HG03045 (cell line): ENCODE measurements around the gene SPACDR.
"Not testable (repeated sequence)": the region's sequence is repeated elsewhere in the genome, so short reads cannot be mapped to it uniquely, and the experiment has no call there.

Source experiments
- ATAC-seq: cut with Tn5 transposase; IDR thresholded peaks from one replicate; pipeline ENCODE4 v1.9.1; 2021; ENCODE audit warnings: mild to moderate bottlenecking, moderate library complexity; ENCODE audit not compliant: unreplicated experiment

Gene SPACDR, protein sequence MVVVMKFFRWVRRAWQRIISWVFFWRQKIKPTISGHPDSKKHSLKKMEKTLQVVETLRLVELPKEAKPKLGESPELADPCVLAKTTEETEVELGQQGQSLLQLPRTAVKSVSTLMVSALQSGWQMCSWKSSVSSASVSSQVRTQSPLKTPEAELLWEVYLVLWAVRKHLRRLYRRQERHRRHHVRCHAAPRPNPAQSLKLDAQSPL

DNA sequence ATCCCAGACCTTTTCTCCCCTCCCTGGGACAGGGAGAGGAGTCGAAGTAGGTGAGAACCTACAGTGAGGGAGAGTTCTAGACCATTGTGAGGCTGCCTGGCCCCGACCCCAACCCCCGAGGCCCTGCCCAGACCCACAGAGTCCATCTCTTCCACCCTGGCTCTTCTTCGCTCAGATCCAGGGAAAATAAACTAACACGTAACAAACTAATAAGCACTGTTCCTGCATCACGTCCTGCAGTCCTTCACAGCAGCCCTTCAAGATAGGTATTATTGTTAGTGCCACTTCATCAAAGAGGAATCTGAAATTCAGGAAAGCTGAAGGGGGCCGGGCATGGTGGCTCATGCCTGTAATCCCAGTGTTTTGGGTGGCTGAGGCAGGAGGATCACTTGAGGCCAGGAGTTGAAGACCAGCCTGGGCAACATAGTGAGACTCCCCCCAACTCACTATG, at the start of gene SPACDR:
TSS of gene SPACDR (minus strand) at position 51 of the 451 bp plus-strand sequence. CDS start 235 bp downstream, outside the sequence.
- no peak for ATAC-seq

DNA sequence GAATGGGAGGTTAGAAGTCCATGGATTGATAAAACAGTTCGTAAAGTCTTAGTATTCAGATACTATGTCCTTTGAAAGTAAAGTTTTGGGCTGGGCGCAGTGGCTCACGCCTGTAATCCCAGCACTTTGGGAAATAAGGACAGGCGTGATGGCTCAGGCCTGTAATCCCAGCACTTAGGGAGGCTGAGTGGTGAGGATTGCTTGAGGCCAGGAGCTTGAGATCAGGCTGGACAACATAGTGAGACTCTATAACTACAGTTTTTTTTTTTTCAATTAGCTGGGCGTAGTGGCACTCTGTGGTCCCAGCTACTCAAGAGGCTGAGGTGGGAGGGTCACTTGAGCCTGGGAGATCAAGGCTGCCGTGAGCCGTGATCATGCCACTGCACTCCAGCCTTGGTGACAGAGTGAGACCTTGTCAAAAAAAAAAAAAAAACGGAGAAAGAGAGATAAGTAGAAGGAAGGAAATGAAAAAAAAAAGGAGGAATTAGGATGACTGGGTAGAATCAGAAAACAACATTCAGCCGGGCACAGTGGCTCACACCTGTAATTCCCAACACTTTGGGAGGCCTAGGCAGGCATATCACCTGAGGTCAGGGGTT, 49.3 kb upstream of the SPACDR start:
- ATAC-seq: no peak

DNA sequence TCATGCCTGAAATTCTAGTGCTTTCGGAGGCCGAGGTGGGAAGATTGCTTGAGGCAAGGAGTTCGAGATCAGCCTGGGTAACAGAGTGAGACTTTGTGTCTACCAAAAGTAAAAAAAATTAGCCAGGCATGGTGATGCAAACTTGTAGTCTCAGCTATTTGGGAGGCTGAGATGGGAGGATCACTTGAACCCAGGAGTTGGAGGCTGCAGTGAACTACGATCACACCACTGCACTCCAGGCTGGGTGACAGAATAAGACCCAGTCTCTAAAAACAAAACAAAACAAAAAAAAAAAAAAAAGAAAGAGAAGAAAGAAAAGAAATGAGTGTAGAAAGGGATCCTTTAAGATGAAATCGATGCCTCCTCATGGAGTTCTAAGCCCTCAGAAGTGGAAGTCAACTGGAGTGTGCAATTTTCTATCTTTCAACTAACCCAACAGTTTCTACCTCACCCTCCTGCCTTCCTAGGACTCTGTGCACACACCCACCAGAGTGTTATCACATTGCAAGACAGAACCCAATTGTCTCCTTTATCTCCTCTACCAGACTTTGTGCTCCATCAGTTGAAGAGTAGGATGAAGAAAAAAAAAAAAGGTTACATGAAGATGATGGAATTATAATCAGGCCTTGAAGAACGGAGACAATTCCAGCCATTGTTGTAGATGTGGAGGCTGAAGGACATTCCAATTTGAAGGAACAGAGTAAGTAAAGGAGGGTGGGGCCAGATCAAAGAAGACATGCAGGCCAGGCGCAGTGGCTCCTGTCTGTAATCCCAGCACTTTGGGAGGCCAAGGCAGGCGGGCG, 46.6 kb upstream of the SPACDR start:
- ATAC-seq: no peak

DNA sequence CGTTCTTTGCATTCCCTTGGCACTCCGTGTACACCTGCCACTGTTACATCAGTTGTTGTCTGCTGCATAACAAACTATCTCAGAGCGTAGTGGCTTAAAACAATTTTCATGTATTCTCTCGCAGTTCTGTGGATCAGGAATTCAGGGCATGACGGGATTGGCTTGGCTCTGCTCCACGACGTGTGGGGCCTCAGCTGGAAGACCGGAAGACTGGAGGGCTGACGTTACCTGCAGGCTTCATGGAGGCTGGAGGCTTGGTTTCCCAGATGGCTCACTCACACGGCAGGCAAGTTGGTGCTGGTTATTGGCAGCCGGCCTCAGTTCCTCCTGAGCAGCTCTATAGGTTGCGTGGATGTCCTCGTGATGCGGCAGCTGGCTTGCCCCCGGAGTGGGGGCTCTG, 45.2 kb upstream of the SPACDR start:
- ATAC-seq: no peak

DNA sequence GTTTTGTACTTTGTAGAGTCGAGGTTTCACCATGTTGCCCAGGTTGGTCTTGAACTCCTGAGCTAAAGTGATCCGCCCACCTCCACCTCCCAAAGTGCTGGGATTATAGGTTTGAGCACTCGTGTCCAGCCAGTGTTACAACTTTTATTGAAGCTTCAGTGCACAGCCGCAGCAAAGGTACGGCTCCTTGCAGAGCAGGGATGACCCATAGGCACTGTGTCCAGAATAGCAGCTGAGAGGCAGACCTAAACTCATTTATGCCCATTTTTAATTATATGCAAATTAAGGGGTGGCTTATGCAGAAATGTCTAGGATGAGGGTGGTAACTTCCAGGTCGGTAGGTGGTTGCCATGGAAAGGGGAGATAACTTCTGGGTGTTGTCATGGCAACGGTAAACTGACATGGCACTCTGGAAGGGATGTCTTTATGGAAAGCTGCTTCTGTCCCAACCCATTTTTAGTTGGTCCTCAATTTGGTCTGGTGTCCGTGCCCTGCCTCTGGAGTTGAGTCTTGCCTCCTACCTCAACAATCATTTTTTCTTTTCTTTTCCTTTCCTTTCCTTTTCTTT, 42.4 kb upstream of the SPACDR start:
- no peak for ATAC-seq

DNA sequence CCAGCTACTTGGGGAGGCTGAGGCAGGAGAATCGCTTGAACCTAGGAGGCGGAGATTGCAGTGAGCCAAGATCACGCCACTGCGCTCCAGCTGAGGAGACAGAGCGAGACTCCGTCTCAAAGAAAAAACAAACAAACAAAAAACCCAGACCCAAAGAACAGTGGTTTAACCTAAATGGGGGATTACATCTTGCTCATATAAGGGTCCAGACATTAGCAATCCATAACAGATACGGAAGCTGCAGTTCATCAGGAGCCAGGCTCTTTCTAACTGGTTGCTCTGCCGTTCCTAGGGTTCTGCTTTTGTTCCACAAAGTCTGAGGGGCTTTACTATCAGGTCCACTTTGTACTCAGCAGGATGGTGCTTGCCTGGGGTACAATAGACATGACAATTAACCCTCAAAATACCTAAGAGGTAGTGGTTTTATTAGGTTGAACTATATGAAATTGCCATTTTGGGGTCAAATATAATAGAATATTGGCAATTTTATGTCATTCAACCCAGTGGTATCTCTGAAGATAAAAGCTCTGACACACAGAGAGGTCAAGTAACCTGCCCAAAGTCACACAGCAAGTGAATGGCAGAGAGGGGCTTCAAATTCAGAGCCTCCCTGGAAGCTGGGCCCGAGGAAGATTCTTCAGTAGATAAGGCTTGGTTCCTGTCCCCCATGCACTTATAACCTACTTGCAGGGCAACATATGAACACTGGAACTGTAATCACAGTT, 41.0 kb upstream of the SPACDR start:
- no peak for ATAC-seq

DNA sequence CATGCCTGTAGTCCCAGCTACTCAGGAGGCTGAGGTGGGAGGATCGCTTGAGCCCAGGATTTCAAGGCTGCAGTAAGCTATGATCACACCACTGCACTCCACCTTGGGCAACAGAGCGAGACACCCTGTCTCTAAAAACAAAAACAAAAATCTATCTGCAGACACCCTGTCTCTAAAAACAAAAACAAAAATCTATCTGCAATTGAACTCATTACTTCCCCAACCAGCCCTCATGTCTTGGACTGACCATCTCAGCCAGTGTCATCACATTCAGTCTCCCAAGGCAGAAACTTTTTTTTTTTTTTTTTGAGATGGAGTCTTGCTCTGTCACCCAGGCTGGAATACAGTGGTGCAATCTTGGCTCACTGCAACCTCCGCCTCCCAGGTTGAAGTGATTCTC, 40.0 kb upstream of the SPACDR start:
- ATAC-seq: not testable (repeated sequence)

DNA sequence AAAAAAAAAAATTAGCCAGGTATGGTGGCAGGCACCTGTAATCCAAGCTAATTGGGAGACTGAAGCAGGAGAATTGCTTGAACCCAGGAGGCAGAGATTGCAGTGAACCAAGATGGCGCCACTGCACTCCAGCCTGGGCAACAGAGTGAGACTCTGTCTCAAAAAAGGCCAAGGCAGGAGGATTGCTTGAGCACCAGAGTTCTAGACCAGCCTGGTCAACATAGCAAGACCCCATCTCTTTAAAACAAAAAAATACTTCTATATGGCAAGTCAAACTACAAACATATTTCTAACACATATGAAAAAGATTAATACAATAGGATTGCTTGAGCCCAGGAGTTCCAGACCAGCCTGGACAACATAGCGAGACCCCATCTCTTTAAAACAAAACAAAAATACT, 36.7 kb upstream of the SPACDR start:
- ATAC-seq: not testable (repeated sequence)

DNA sequence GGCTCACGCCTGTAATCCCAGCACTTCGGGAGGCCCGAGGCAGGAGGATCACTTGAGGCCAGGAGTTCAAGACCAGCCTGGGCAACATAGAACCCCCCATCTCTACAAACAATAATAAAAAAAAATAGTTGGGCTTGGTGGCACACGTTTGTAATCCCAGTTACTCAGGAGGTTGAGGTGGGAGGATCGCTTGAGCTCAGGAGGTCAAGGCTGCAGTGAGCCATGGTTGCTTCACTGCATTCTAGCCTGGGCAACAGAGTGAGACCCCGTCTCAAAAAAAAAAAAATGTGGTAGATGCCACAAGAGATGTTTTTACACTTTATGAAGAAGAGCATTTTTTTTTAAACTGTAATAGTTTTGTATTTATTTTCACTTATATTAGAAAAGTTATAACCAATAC, 32.4 kb upstream of the SPACDR start:
- no peak for ATAC-seq

DNA sequence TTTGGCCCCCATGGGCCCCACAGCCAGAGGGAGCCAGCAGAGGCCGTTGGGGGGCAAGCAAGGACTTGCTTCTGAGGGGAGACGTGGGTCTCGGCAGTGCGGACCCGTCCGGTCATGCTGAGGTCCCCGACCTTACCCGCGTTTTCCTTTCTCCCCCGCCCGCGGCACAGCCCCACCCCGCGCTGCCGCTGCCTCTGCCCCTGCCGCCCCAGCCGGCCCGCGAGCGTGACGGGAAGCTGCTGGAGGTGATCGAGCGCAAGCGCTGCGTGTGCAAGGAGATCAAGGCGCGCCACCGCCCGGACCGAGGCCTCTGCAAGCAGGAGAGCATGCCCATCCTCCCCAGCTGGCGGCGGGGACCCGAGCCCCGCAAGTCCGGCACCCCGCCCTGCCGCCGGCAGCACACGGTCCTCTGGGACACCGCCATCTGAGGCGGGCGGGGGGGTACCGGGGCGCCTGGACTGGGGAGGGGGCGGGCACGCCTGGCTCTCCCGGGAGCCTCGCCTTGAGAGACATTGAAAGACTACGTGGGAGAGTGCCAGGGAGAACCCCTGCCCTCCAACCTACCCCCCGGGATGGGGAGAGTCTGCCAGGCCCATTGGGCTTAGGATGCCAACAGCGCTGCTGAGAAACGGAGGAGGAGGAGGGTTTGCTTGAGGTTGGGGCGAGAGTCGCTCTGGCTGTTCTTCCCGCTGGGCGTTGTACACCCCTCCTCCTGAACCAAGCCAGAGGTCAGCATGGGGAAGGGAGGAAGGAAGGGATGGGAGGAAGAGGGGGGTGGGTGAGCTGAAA, 29.6 kb upstream of the SPACDR start:
- ATAC-seq: no peak

DNA sequence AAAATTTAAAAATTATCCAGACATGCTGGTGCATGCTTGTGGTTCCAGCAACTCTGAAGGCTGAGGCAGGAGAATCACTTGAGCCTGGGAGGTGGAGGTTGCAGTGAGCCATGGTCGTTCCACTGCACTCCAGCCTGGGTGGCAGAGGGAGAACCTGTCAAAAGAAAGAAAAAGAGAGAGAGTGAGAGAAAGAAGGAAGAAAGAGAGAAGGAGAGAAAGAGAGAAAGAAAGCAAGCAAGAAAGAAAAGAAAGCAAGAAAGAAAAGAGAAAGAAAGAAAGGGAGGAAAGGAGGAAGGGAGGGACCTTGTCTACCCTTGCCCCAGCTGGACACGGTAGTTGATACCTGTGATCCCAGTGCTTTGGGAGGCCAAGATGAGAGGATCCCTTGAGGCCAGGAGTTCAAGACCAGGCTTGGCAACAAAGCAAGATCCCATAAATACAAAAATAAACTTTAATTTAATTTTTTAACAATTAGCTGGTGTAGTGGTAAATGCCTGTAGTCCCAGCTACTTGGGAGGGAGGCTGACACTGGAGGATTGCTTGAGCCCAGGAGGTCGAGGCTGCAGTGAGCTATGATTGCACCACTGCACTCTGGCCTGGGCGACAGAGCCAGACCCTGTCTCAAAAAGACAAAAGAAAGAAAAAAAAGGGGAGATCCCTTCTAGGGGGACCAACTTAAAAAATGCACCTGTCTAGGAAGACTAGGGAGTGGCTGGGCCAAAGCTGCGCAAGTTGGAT, 28.8 kb upstream of the SPACDR start:
- no peak for ATAC-seq

DNA sequence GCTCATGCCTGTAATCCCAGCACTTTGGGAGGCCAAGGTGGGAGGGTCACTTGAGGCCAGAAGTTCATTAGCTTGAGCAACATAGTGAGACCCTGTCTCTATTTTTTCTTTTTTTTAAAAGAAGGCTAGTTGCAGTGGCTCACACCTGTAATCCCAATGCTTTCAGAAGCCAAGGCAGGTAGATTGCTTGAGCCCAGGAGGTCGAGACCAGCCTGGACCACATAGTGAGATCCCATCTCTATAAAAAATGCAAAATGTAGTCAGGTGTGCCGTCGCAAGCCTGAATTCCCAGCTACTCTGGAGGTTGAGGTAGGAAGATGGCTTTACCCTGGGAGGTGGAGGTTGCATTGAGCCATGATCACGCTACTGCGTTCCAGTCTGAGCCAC, 27.1 kb upstream of the SPACDR start:
- no peak for ATAC-seq

DNA sequence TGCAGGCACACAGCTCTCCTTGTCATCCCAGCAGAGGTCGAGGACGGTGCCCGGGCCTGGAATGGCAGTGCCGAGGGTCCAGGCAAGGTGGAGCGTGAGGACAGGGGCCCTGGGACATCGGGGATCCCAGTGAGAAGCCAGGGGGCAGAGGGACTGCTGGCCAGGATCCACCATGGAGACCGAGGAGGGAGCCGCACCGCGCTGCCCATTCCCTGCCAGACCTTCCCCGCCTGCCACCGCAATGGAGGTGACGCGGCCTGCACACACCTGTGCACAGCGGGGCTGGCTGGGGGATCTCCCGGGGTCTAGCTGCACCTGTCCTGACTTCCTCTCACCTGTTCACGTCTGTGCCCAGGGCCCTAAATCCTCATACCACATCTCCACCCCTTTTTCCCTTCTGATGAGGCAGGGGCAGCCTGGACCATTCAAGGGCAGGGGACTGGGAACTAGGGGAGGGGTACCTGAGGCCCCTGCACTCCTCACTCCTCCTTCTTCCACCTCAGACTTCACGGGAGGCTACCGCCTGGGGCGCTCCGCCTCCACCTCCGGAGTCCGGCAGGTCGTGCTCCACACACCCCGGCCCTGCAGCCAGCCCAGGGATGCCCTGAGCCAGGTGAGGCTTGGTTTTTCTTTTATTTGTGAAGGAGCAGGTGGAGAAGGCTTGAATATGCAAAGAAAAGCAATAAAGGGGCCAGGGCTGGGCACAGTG, 26.6 kb upstream of the SPACDR start:
- no peak for ATAC-seq

DNA sequence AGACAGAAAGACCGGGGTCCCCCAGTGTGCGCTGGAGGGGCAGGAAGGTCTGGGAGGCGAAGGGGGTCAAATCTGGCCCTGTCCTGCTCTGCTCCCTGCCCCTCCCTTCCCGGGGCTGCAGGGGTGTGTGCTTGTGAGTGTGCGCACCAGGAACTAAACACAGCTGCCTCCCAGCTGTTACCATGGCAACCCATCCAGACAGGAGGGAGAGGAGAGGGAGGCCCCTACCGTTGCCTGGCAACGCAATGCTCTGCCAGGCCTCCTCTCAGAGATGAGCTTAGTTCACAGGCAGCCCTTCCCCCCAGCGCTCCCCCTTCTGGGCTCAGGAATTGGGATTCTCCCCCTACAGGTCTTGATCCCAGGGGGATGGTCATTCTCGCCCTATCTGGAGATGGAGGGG, 25.8 kb upstream of the SPACDR start:
- no peak for ATAC-seq

DNA sequence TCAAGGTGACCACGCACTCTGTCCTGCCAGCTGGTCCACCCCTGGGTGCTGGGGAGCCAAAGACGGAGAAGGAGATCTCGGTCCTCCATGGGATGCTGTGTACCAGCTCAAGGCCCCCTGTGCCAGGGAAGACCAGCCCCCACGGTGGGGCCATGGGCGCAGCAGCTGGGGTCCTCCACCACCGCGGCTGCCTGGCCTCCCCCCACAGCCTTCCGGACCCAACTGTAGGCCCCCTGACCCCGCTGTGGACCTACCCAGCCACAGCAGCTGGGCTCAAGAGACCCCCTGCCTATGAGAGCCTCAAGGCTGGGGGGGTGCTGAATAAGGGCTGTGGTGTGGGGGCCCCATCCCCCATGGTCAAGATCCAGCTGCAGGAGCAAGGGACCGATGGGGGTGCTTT, 25.1 kb upstream of the SPACDR start:
- ATAC-seq: no peak

DNA sequence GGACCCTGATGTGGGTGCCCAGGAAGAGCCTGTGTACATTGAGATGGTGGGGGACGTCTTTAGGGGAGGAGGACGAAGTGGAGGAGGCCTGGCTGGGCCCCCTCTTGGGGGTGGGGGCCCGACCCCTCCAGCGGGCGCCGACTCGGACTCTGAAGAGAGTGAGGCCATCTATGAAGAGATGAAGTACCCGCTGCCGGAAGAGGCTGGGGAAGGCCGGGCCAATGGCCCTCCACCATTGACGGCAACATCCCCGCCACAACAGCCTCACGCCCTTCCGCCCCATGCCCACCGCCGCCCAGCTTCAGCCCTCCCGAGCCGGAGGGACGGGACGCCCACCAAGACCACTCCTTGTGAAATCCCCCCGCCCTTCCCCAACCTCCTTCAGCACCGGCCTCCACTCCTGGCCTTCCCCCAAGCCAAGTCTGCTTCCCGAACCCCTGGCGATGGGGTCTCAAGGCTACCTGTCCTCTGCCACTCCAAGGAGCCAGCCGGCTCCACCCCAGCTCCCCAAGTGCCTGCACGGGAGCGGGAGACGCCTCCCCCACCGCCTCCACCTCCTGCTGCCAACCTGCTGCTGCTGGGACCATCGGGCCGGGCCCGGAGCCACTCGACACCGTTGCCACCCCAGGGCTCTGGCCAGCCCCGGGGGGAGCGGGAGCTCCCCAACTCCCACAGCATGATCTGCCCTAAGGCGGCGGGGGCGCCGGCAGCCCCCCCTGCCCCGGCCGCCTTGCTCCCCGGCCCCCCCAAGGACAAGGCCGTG, 24.5 kb upstream of the SPACDR start:
- ATAC-seq: no peak

DNA sequence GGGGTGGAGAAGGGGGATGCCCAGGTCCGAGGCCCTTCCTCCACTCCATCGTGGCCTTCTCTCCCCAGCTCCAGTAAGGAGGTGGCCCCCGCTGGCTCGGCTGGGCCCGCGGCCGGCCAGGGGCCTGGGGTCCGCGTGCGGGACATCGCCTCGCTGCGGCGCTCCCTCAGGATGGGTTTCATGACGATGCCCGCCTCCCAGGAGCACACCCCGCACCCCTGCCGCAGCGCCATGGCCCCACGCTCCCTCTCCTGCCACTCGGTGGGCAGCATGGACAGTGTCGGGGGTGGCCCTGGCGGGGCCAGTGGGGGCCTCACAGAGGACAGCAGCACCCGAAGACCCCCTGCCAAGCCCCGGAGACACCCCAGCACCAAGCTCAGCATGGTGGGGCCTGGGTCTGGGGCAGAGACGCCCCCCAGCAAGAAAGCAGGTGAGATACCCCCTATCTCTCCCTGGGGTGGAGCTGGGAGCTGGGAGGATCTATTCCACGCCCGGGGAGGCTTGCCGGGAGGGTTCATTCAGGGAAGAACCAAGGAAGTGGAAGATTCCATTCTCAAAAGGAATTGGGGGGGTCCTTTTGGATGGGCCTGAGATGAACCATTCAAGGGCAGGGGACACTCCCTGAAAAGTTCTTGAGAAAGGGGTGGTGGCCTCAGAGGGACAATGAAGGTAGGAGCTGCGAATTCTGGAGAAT, 22.8 kb upstream of the SPACDR start:
- ATAC-seq: no peak
